HG03439 (cell line): Measurements from ENCODE around the gene CCDC88A.
A peak's percentile ranks its signal among the peaks of the same experiment; 100 is the strongest.
"Not testable (repeated sequence)": the region's sequence is repeated elsewhere in the genome, so short reads cannot be mapped to it uniquely, and the experiment has no call there.

Experiments
- ATAC-seq: cut with Tn5 transposase; IDR thresholded peaks from one replicate; pipeline ENCODE4 v1.9.1; 2021; ENCODE audit warnings: mild to moderate bottlenecking, moderate library complexity; ENCODE audit not compliant: unreplicated experiment

CCDC88A gene

GRCh38 chr2:55419679-55420438 is at the start of gene CCDC88A:
Gene CCDC88A, minus strand, starts transcription at chr2:55419856. Its CDS starts 777 bp downstream, at chr2:55419079.
- ATAC-seq, result peak; percentile 79

- no peak for ATAC-seq
Observed at GRCh38 chr2:55461679-55462078, 42.0 kb upstream of the CCDC88A start.

DNA sequence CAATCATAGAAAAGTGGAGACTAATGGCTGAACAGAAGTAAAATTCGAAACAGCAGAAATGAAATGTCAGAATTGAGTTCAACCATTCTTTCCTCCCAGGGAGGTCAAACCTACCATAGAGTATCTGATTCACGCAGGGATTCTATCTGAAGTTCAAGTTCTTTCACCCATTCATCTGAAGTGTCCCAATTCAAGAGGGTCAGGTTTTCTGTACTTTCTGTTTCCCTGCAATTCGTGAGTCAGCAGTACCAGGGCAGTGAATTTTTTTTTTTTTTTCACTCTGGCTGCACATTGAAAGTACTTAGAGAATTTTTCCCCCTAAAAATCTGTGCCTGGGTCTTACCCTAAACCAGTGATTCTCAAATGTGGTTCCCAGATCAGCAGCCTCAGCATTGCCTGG is 40.9 kb upstream of the CCDC88A start:
- no peak for ATAC-seq

GRCh38 chr2:55459714-55460274 is 40.1 kb upstream of the CCDC88A start:
- no peak for ATAC-seq

GRCh38 chr2:55459279-55459678 is 39.6 kb upstream of the CCDC88A start:
- ATAC-seq, result no peak

- ATAC-seq, result no peak
Observed at GRCh38 chr2:55454121-55454520, 34.5 kb upstream of the CCDC88A start.

DNA sequence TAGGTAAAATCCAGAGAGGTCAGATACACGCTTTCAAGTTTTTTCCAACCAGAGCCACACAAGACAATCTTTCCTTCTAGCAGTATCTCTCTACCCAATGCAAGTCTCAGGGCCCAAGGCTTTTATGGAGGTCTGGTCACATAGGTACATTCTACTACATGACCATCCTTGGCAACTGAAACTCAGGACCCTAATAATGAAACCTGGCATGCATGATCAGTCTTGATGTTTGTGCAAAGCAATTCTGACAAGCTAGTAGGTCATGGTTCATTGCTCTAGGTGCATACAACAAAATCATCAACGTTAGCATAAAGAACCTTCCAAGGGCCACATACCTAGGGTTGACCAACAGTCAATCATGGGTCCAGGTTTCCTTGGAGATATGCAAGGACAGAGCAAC is 33.2 kb upstream of the CCDC88A start:
- ATAC-seq, result no peak

- no peak for ATAC-seq
Observed at GRCh38 chr2:55451699-55452098, 32.0 kb upstream of the CCDC88A start.

GRCh38 chr2:55450014-55450413 is 30.4 kb upstream of the CCDC88A start:
- not testable (repeated sequence) for ATAC-seq

DNA sequence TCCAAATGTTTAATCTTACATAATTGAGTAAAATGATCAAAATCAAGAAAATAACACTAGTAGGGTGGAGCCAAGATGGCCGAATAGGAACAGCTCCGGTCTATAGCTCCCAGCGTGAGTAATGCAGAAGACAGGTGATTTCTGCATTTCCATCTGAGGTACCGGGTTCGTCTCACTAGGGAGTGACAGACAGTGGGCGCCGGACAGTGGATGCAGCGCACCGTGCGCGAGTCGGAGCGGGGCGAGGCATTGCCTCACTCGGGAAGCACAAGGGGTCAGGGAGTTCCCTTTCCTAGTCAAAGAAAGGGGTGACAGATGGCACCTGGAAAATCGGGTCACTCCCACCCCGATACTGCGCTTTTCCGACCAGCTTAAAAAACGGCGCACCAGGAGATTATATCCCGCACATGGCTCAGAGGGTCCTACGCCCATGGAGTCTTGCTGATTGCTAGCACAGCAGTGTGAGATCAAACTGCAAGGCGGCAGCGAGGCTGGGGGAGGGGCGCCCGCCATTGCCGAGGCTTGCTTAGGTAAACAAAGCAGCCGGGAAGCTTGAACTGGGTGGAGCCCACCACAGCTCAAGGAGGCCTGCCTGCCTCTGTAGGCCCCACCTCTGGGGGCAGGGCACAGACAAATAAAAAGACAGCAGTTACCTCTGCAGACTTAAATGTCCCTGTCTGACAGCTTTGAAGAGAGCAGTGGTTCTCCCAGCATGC is 22.5 kb upstream of the CCDC88A start:
- not testable (repeated sequence) for ATAC-seq

DNA sequence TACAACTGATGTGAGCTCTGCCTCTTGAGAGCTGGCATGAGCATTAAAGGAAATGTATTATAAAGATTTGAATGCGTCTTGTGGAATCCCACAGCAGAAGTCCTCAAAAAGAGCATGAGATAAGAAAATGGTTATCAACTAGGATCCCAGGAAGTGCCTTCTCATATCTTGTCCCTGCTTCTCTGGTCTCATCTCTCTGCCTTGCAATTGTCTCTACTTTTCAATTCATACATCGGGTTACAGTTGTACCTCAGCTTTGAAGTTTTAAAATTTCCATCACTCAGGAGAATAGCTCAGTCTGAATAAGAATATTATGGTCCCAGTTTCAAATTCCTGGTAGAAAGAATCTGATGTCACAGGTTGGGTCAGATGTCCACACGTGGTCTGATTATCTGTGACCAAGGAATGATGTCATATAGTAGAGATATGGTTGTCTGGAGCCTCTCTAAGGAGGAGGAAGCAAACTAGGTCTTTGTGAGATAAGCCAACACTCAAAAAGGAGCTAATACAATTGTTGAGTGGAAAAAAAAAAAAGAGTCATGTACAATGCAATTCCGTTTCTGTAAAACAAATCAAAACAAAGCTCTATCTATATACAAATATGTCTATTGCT is 21.7 kb upstream of the CCDC88A start:
- ATAC-seq, result no peak

DNA sequence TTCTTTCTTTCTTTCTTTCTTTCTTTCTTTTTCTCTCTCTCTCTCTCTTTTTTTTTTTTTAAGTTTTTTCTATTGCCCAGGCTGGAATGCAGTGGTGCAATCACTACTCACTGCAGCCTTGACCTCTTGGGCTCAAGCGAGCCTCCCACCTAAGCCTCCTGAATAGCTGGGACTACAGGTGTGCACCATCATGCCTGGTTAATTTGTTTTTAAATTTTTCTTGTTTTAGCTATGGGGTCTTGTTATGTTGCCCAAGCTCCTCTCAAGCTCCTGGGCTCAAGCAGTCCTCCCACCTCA is 19.4 kb upstream of the CCDC88A start:
- no peak for ATAC-seq

DNA sequence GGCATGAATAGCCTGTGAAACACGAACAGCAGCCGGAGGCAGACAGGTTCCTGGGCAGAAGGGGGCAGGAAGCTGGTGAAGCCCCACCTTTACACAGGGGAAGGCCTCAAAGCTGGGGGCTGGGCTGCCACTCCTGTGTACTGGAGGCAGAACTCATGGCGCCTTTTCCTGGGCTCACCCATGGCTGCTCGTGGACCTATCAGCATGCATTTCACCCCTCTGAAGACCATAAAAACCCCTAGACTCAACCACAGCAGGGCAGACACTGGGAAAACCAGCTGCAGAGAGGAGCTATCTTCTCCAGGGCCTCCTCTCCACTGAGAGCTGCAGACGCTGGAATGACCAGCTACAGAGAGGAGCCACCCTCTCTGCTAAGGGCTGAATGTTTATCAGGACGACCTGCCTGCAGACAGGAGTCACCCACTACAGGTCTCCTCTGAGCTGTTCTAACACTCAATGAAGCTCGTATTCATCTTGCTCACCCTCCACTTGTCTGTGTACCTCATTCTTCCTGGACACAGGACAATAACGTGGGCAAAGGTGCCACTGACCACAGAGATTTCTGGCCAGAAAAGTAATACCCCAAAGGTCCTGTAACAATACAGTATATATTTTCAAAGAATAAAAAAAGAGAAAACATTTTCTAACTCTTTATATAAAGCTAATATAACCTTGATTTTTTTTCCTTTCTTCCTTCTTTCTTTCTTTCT is 18.9 kb upstream of the CCDC88A start:
- ATAC-seq, result no peak

DNA sequence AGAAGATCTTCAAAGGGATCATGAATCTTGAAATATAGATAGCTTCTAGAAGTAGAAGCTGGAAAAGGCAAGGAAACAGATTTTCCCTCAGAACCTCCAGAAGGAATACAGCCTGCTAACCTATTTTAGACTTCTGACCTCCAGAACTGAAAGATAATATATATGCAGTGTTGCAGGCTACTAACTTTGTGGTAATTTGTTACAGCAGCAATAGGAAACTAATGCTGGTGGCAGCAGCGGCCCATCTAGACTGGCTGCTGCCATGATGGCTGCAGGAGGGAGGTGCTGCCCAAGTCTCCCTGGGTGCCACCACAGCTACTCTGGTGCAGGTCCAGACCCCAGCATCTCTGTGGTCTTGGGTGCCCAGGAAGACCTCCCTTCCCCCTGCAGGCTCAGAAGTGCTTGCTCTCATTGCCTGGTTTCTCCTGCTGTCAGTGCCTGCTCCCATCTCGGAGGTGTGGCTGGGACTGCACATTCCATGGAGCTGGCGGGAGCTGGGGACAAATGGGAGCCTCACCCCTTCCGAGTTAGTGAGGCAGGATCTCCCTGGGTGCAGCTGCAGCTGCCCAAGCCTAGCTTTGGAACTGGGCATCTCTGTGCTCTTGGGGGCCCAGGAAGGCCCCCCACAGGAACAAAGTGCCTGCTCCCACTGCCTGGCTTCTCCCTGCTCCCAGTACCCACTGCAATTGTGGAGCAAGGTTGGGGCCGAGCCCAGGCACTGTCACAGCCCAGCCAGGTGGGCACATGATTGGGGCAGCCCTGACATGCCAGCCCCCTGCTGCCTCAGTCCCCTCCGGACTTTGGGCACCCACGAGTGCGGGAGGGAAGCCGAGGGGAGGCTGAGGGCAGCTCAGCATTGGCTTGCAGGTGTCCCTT is 18.1 kb upstream of the CCDC88A start:
- ATAC-seq, result no peak

- peak; percentile 57 for ATAC-seq
Observed at GRCh38 chr2:55431982-55432627, 12.4 kb upstream of the CCDC88A start.

DNA sequence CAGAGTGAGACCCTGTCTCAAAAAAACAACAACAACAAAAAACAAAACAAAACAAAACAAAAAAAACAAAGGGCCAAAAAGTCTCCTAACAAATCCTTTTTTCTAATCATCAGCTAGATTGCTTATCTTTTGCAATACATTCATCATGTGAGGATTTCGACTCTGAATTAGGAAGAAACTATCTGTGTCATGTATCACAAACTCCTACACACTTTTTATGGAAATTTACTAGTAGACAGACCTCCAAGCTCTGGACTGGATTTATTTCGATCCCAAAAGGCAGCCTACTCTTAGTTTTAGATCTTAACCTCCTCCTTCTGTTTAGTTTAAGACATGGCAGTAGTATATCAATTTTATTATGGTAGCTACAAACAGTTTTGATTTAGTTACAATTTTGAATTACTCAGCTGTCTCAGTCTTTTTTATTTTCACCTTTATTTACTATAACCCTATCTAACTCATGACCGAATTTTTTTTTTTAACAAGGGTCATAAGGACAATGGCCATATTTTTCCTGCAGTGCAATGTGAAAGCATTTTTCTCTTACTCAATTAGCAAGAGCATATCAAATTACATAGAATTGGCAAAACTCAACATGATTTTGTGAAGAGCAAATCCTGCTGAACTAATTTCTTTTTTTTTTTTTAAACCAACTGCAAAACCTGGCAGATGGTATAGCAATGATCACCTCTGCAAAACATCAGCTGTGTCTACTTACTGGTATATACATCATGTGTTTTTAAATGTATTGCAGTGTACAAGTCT is 10.7 kb upstream of the CCDC88A start:
- no peak for ATAC-seq

DNA sequence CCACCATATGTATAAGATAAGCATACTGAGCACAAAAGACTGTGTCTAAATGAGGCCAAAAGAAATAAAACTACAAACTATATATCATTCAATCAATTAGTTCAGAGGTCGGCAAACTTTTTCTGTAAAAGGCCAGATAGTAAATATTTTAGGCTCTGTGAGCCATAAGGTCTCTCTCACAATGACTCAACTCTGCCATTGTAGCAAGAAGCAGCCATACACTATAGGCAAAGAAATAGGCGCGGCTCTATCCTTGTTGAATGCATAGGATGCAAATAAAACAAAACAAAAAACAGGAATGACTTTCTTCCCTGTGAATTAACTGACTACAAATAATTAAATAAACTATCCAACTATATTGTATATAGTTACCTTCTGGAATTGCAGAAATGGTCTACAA is 8.6 kb upstream of the CCDC88A start:
- ATAC-seq, result no peak

DNA sequence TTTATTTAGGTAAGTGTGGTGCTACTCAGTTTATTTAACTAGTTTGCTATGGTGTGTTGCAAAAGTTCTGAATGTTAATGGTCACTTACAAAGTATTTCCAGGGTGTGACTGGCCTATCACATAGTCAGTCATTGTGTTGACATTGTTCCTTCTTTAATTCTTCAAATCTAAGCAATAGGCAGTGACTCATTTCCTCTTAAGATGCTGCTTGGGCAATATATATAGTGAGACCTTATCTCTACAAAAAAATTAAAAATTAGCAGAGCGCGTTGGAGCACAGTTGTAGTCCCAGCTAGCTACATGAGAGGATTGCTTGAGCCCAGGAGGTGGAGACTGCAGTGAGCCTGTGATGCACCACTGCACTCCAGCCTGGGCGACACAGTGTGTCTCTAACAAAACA is 5.8 kb upstream of the CCDC88A start:
- ATAC-seq, result no peak
